HG03432 (cell line): Measurements from ENCODE around the gene KIAA0319L.
"Not testable (repeated sequence)": the region's sequence is repeated elsewhere in the genome, so short reads cannot be mapped to it uniquely, and the experiment has no call there.

Experiments used
- ATAC-seq: cut with Tn5 transposase; IDR thresholded peaks from one replicate; pipeline ENCODE4 v1.9.1; 2021; ENCODE audit warnings: mild to moderate bottlenecking, moderate library complexity; ENCODE audit not compliant: unreplicated experiment

KIAA0319L gene

GRCh38 chr1:35499231-35499630 is 58.0 kb downstream of the KIAA0319L start:
- no peak for ATAC-seq

- ATAC-seq: no peak
These were observed 59.6 kb downstream of the KIAA0319L start for GRCh38 chr1:35497571-35497970.

- ATAC-seq: no peak
These were observed 67.0 kb downstream of the KIAA0319L start for GRCh38 chr1:35490250-35490649.

GRCh38 chr1:35488336-35488735 is 68.9 kb downstream of the KIAA0319L start:
- no peak for ATAC-seq

GRCh38 chr1:35486858-35487408 is 70.3 kb downstream of the KIAA0319L start:
- no peak for ATAC-seq

GRCh38 chr1:35481229-35481628 is 76.0 kb downstream of the KIAA0319L start:
- ATAC-seq: no peak

GRCh38 chr1:35477870-35478269 is 79.3 kb downstream of the KIAA0319L start:
- ATAC-seq: no peak

GRCh38 chr1:35475856-35476674 is 81.1 kb downstream of the KIAA0319L start:
- ATAC-seq: no peak

GRCh38 chr1:35475356-35475755 is 81.8 kb downstream of the KIAA0319L start:
- ATAC-seq: no peak

- ATAC-seq: not testable (repeated sequence)
These were observed 84.0 kb downstream of the KIAA0319L start for GRCh38 chr1:35473216-35473615.

- ATAC-seq: no peak
These were observed 86.1 kb downstream of the KIAA0319L start for GRCh38 chr1:35470977-35471613.

- no peak for ATAC-seq
These were observed 91.1 kb downstream of the KIAA0319L start for GRCh38 chr1:35466120-35466519.

GRCh38 chr1:35463749-35464148 is 93.5 kb downstream of the KIAA0319L start:
- ATAC-seq: not testable (repeated sequence)

GRCh38 chr1:35463232-35463631 is 94.0 kb downstream of the KIAA0319L start:
- ATAC-seq: no peak

GRCh38 chr1:35461966-35462651 is 95.1 kb downstream of the KIAA0319L start:
- ATAC-seq: no peak

- no peak for ATAC-seq
These were observed 96.4 kb downstream of the KIAA0319L start for GRCh38 chr1:35460796-35461195.

- ATAC-seq: no peak
These were observed 102.6 kb downstream of the KIAA0319L start for GRCh38 chr1:35454616-35455015.

- no peak for ATAC-seq
These were observed 103.0 kb downstream of the KIAA0319L start for GRCh38 chr1:35454176-35454575.

GRCh38 chr1:35453031-35453430 is 104.2 kb downstream of the KIAA0319L start:
- ATAC-seq: no peak

GRCh38 chr1:35452106-35452774 is 105.0 kb downstream of the KIAA0319L start:
- no peak for ATAC-seq

GRCh38 chr1:35451125-35451528 is 106.1 kb downstream of the KIAA0319L start:
- ATAC-seq: no peak
